ENCODE data around the gene COL16A1. TPM values are rescaled to one million over a fixed set of nuclear protein-coding genes. Genes with fewer than 3 reads are reported as not detected.

COL16A1 gene
- polyA plus RNA-seq, 1 of the 3 experiments (the other 2 are of a cell fraction), result 10.4 TPM

DNA sequence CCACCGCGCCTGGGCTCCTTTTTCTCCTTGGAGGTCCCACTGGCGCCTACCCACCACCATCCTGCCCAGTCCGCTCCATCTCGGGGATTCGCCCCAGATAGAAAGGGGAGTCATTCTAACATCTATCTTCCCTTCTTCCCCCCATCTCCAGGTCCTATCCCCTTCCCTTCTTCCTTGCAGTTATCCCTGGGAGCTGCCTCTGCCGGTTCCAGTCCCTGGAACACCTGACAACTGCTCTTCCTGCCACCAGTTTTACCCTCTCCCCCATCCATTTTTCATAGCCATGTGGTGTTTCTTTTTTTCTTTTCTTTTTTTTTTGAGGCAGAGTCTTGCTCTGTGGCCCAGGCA is 12.0 kb upstream of the COL16A1 start:
- H3K4me2 ChIP-seq, result peak overlapping the region; percentile 74
- H3K4me1 ChIP-seq (ENCODE audit: control insufficient read depth in 1 of 2, insufficient read depth in 2 of 2, low read depth in 1 of 2, low read length in 1 of 2), result peaks cover 41 to 54% of the 10 kb centered on the region in 2 experiments; a peak in 3 of 4 replicates
- H3F3A ChIP-seq (replicated peaks; ENCODE audit: insufficient read depth), result peaks cover 32% of the 10 kb centered on the region
- no peaks in the 10 kb centered on the region for H3K79me2 ChIP-seq (ENCODE audit: insufficient read depth)
- DNase-seq, result peak; percentile 38
- ChIA-PET CTCF (interaction anchor here (0.6 to 10.3 kb wide), 38 partner anchors 8 to 406 kb away, joined by 3 to 156 read pairs (median 4); partner anchors contain the start of genes ADGRB2, COL16A1, PEF1 and PTP4A2), POLR2A (interaction anchor here (0.7 to 2.2 kb wide), 8 partner anchors 11 to 73 kb away, joined by 3 to 7 read pairs (median 4); partner anchors contain the start of gene PEF1)
- H2AFZ ChIP-seq (ENCODE audit: low read depth), result no peak overlapping the region
- H3K27me3 ChIP-seq (ENCODE audit: insufficient read depth), result no peaks in the 10 kb centered on the region
- no peaks in the 10 kb centered on the region for H3K9me3 ChIP-seq
- no peaks in the 10 kb centered on the region for H4K20me1 ChIP-seq (ENCODE audit: insufficient read depth)
- whole genome bisulfite sequencing (ENCODE audit: low lambda C conversion rate), result 9% methylated on average over 7 of the region's 7 CpGs
- H3K36me3 ChIP-seq (replicated peaks in 1 of 2; ENCODE audit: control insufficient read depth in 1 of 2, insufficient read depth in 2 of 2, low read length in 1 of 2), result no peaks in the 10 kb centered on the region
- H3K9me2 ChIP-seq, result no peaks in the 10 kb centered on the region
- H3K27ac ChIP-seq (ENCODE audit: low read depth in 2 of 2, low read length in 1 of 2), result peak overlapping the region in 1 of 2 experiments; percentile 94; a peak in 2 of 4 replicates
- H3K9ac ChIP-seq, result peak overlapping the region; percentile 67; the same call in 1 of the 2 replicates
- no peak for TF ChIP-seq SIN3A (IDR thresholded peaks at IDR 0.05; ENCODE audit: borderline replicate concordance, low read depth, low read length)
- TF ChIP-seq PBX3 (IDR thresholded peaks at IDR 0.05), result no peak
- TF ChIP-seq YY1 (IDR thresholded peaks at IDR 0.05; ENCODE audit: low read depth), result no peak
- TF ChIP-seq ZBTB33 (IDR thresholded peaks at IDR 0.05; ENCODE audit: borderline replicate concordance, low read depth), result no peak
- no peak for TF ChIP-seq RAD21 (IDR thresholded peaks at IDR 0.05; ENCODE audit: low read length)
- no peak for TF ChIP-seq REST (IDR thresholded peaks at IDR 0.05; ENCODE audit: low read depth, low read length)
- TF ChIP-seq USF2 (IDR thresholded peaks at IDR 0.05; ENCODE audit: borderline replicate concordance, low read depth, low read length), result no peak
- no peak for TF ChIP-seq FOXM1 (IDR thresholded peaks at IDR 0.05; ENCODE audit: low read depth)
- TF ChIP-seq TAF1 (IDR thresholded peaks at IDR 0.05; ENCODE audit: borderline replicate concordance, low read depth, low read length), result no peak
- TF ChIP-seq NFIC (IDR thresholded peaks at IDR 0.05; ENCODE audit: borderline replicate concordance), result no peak
- TF ChIP-seq RFX5 (IDR thresholded peaks at IDR 0.05; ENCODE audit: low read length), result no peak
- no peak for TF ChIP-seq POLR2AphosphoS5 (IDR thresholded peaks at IDR 0.05; ENCODE audit: low read depth, low read length)
- TF ChIP-seq MEF2A (IDR thresholded peaks at IDR 0.05; ENCODE audit: borderline replicate concordance, low read depth), result no peak
- TF ChIP-seq ELF1 (IDR thresholded peaks at IDR 0.05), result no peak
- TF ChIP-seq, protein P1, sequence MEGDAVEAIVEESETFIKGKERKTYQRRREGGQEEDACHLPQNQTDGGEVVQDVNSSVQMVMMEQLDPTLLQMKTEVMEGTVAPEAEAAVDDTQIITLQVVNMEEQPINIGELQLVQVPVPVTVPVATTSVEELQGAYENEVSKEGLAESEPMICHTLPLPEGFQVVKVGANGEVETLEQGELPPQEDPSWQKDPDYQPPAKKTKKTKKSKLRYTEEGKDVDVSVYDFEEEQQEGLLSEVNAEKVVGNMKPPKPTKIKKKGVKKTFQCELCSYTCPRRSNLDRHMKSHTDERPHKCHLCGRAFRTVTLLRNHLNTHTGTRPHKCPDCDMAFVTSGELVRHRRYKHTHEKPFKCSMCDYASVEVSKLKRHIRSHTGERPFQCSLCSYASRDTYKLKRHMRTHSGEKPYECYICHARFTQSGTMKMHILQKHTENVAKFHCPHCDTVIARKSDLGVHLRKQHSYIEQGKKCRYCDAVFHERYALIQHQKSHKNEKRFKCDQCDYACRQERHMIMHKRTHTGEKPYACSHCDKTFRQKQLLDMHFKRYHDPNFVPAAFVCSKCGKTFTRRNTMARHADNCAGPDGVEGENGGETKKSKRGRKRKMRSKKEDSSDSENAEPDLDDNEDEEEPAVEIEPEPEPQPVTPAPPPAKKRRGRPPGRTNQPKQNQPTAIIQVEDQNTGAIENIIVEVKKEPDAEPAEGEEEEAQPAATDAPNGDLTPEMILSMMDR (IDR thresholded peaks at IDR 0.05), result no peak; the same call in 1 of the 2 replicates
- no peak for TF ChIP-seq FOXJ3 (CRISPR knock-in tag; IDR thresholded peaks at IDR 0.05)
- TF ChIP-seq SMC3 (IDR thresholded peaks at IDR 0.05; ENCODE audit: low read depth, low read length), result no peak
- no peak for TF ChIP-seq NRF1 (IDR thresholded peaks at IDR 0.05; ENCODE audit: low read depth, low read length)
- peak overlapping the region; percentile 44 to 50 for H3K4me3 ChIP-seq (ENCODE audit: low read depth in 2 of 2, low read length in 1 of 2)

Data from SK-N-SH (cell line).